ENCODE data around the gene ARID1B.

- TF ChIP-seq POLR2A (IDR thresholded peaks at IDR 0.05; ENCODE audit: low read depth, low read length) (no peak), CTCF (conservative IDR thresholded peaks at IDR 0.05; ENCODE audit: low read depth, low read length) (no peak), RCOR1 (IDR thresholded peaks at IDR 0.05; ENCODE audit: insufficient replicate concordance, low read length) (no peak), BHLHE40 (IDR thresholded peaks at IDR 0.05; ENCODE audit: low read depth, low read length) (no peak), MAFK (IDR thresholded peaks at IDR 0.05; ENCODE audit: low read depth, low read length) (no peak)
Measured at GRCh38 chr6:156820089-156820798, 43.1 kb downstream of the ARID1B start.

Measured in IMR-90 (cell line).